Pancreas (tissue), 10 donors: ENCODE data around the gene CLEC3B. TPM values are rescaled to one million over a fixed set of nuclear protein-coding genes. Genes with fewer than 3 reads are reported as not detected.

ENCODE experiments used
- ATAC-seq, 4 donors: fragments of 200-7000 bp; cut with Tn5 transposase; one replicate each; pipeline versions ENCODE4 v1.8.0 to v1.9.1; 2020; ENCODE audit warnings: mild to moderate bottlenecking in 4 of 4, moderate library complexity in 4 of 4
- DNase-seq, 6 donors: peaks; one replicate each; pipeline ENCODE4 v3.0.0-alpha.2; 2020
- FAIRE-seq: peaks from 2 replicates; lab custom pipeline; 2012; peaks lifted over from hg19 to GRCh38; lab: Jason Lieb, UNC
- H3K27ac ChIP-seq, 4 donors: fragments of 200-600 bp; sonication (generic); 1 replicate in 3 of 4; 2 replicates in 1 of 4; pipeline versions ENCODE4 v1.5.0 to v1.8.0; 2020
- H3K27me3 ChIP-seq, 4 donors: fragments of 200-600 bp; one replicate each; pipeline ENCODE4 v1.8.0; 2021
- H3K36me3 ChIP-seq, 3 donors: fragments of 200-600 bp; sonication (generic) in 1 of 3; one replicate each; pipeline versions ENCODE4 v1.5.0 to v1.8.0; 2020 to 2021
- H3K4me1 ChIP-seq, 3 donors: fragments of 200-600 bp; one replicate each; pipeline ENCODE4 v1.8.0; 2021
- H3K4me3 ChIP-seq, 4 donors: fragments of 200-600 bp; sonication (generic) in 2 of 4; one replicate each; pipeline versions ENCODE4 v1.5.0 to v1.8.0; 2020 to 2021
- H3K9me3 ChIP-seq, 4 donors: fragments of 200-600 bp; one replicate each; pipeline ENCODE4 v1.8.0; 2021
- WGBS, 2 donors: extraction: QIAGEN DNeasy Blood & Tissue Kit; methylation state at CpG; one replicate each; pipeline ENCODE4 v1.1.7; 2013; 5-methylcytosine and 5-hydroxymethylcytosine counted together
- intact Hi-C, 3 donors: fragments of 100-400 bp; cut with DNase I; formaldehyde crosslinking; loops; one replicate each; pipeline versions ENCODE4 v1.11.1 to v1.14.2; 2022
- polyA plus RNA-seq, 2 donors: library from polyadenylated mRNA; stranded (reverse); fragments of 200-250 nt; gene quantifications; one replicate each; pipeline ENCODE4 v1.2.3, GENCODE V29; 2013
- total RNA-seq, 6 donors: library from RNA; stranded (reverse); fragmentation: NEBNext Ultra II Directional in 4 of 6; extraction: Animal tissue kit (Norgen Biotek cat#: 25700) in 4 of 6; gene quantifications; one replicate each; pipeline versions ENCODE4 v1.2.1 to v1.2.4, GENCODE V29; 2021 to 2023
- TF ChIP-seq, protein P1 (sequence below), 4 donors: fragments of 200-600 bp; sonication (generic) in 3 of 4; IDR thresholded peaks; one replicate each; pipeline versions ENCODE4 v1.5.0 to v1.8.0; 2021; ENCODE audit warnings: antibody characterized with exemption in 4 of 4
- donor health status: healthy with polysubstance abuse.
- donor health status: DM: no; HTN: no; CAD: no; lungs with moderate emphysema.
- donor health status: DM: no; HTN: no; CAD: no.
- donor health status: control.
- donor health status: control.
- donor health status: Bipolar disorder and iron deficiency.
- donor health status: DM: yes; HTN: yes; CAD: no.
- donor health status: DM: no; HTN: no; CAD: no.
- donor health status: DM: no; HTN: no; CAD: no.
- donor health status: DM: yes; HTN: yes; CAD: no.

Gene CLEC3B, protein sequence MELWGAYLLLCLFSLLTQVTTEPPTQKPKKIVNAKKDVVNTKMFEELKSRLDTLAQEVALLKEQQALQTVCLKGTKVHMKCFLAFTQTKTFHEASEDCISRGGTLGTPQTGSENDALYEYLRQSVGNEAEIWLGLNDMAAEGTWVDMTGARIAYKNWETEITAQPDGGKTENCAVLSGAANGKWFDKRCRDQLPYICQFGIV
- total RNA-seq (10 to 100 TPM in 1 of 6 donors, 1 to 10 TPM in 5; 1.3 to 10.6 (median 5.5) TPM), polyA plus RNA-seq (10 to 100 TPM; 12.8 to 31.9 TPM)

DNA sequence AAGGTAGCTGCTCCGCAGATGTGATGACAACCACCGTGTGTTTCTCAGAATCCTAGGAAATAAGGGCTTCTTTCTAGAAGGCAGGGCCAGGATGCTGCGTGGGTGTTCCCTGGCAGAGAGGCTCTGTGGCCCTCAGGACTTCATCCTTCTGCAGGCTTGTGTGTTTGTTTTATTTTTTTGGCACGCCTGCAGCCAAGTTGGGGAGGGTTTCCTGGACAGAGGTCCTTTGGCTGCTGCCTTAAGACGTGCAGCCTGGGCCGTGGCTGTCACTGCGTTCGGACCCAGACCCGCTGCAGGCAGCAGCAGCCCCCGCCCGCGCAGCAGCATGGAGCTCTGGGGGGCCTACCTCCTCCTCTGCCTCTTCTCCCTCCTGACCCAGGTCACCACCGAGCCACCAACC lies at the start of gene CLEC3B:
Gene CLEC3B (plus strand): TSS at position 266 of the 400 bp plus-strand sequence. CDS start 60 bp downstream, at position 326.
- TF ChIP-seq, protein P1, sequence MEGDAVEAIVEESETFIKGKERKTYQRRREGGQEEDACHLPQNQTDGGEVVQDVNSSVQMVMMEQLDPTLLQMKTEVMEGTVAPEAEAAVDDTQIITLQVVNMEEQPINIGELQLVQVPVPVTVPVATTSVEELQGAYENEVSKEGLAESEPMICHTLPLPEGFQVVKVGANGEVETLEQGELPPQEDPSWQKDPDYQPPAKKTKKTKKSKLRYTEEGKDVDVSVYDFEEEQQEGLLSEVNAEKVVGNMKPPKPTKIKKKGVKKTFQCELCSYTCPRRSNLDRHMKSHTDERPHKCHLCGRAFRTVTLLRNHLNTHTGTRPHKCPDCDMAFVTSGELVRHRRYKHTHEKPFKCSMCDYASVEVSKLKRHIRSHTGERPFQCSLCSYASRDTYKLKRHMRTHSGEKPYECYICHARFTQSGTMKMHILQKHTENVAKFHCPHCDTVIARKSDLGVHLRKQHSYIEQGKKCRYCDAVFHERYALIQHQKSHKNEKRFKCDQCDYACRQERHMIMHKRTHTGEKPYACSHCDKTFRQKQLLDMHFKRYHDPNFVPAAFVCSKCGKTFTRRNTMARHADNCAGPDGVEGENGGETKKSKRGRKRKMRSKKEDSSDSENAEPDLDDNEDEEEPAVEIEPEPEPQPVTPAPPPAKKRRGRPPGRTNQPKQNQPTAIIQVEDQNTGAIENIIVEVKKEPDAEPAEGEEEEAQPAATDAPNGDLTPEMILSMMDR (IDR thresholded peaks at IDR 0.05), result no peak
- DNase-seq, result no peak
- H3K4me1 ChIP-seq, result peaks cover 0 to 2% (median 0%) of the 10 kb centered on the region in 3 donors
- H3K9me3 ChIP-seq, result no peaks in the 10 kb centered on the region
- peak in 3 of 4 donors; percentile 15 to 44 (median 32) for ATAC-seq
- intact Hi-C loops, result no loop called here
- FAIRE-seq, result no peak
- peaks cover 0 to 5% (median 0%) of the 10 kb centered on the region in 4 donors for H3K27me3 ChIP-seq
- H3K4me3 ChIP-seq, result no peak within 1 kb of the TSS
- no peak within 1 kb of the TSS for H3K27ac ChIP-seq
- WGBS, 2 donors, result 39 to 53% methylated on average over 13 of the region's 13 CpGs
- no peaks in the 10 kb centered on the region for H3K36me3 ChIP-seq

DNA sequence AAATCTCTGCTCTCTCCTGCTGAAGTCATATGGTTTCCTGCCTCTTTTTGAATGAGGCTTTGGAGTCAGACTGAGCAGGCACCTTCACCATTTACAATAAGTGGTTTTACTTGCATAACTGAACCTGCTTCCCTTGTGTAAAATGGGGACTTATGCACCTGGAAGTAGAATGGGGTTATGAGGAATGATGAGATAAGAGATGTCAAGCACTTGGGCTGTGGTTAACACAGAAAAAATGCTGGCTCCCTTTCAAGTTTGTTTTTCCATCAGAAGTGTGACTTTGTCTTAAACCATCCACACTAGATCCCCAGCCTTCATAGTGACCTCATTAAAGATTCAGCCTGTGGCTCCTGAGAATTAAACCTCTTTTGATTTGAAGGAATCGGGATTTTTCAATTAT lies 44.9 kb upstream of the CLEC3B start:
- no peaks in the 10 kb centered on the region for H3K9me3 ChIP-seq
- 52 to 56% methylated on average over 1 of the region's 1 CpG for WGBS, 2 donors
- peak overlapping the region in 1 of 4 donors; percentile 37 for H3K27ac ChIP-seq
- TF ChIP-seq, protein P1 (IDR thresholded peaks at IDR 0.05), result no peak
- intact Hi-C loops, result no loop called here
- H3K36me3 ChIP-seq, result no peaks in the 10 kb centered on the region
- H3K27me3 ChIP-seq, result no peaks in the 10 kb centered on the region
- ATAC-seq (peak in 2 of 4 donors; percentile 16 to 33), DNase-seq (no peak), FAIRE-seq (no peak)
- no peak overlapping the region for H3K4me3 ChIP-seq
- H3K4me1 ChIP-seq, result peaks cover 38 to 45% (median 39%) of the 10 kb centered on the region in 3 donors

DNA sequence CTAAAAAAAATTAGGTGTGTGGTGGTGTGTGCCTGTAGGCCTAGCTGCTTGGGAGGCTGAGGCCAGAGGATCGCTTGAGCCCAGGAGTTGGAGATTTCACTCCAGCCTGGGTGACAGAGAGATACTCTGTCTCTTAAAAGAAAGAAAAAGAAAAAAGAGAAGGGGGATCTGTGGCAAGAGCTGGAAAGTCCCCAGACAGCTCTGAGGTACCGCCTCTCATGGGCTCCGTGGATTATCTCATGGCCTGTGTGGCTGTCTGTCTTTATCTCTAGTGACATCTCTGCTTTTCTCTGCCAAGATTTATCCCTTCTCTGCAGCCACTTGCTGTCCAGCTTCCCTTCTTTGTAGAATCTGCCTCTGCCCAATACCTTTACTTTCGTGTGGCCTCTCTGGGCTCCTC lies 44.4 kb upstream of the CLEC3B start:
- no peaks in the 10 kb centered on the region for H3K9me3 ChIP-seq
- FAIRE-seq (no peak), ATAC-seq (no peak), DNase-seq (no peak)
- peak overlapping the region in 1 of 4 donors; percentile 37 for H3K27ac ChIP-seq
- H3K4me1 ChIP-seq, result peaks cover 38 to 45% (median 39%) of the 10 kb centered on the region in 3 donors
- TF ChIP-seq, protein P1 (IDR thresholded peaks at IDR 0.05), result no peak
- no peaks in the 10 kb centered on the region for H3K27me3 ChIP-seq
- no peaks in the 10 kb centered on the region for H3K36me3 ChIP-seq
- WGBS, 2 donors, result 83 to 88% methylated on average over 4 of the region's 4 CpGs
- intact Hi-C loops, result no loop called here
- no peak overlapping the region for H3K4me3 ChIP-seq

DNA sequence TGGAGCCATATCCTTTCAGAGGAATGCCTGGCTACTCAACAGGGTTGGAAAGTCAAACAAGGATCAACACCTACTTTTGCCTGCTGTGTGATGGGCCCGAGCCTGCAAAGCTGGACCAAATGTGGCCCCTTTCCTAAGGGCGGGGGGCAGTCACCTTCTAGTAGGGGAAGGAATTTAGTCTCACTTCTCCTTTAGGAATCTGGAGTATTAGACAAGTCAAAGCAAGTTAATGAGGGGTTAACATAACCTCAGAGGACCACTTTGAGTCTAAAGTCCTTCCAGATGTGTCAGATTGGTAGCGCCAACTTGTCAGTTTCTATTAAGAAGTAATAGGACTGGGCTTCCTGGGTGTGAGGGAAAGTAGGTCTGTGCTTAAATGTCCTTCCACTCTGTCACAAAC lies 43.3 kb upstream of the CLEC3B start:
- TF ChIP-seq, protein P1 (IDR thresholded peaks at IDR 0.05), result no peak
- DNase-seq (no peak), FAIRE-seq (no peak), ATAC-seq (peak in 1 of 4 donors; percentile 16)
- Histone ChIP-seq H3K36me3 (no peaks in the 10 kb centered on the region), H3K9me3 (no peaks in the 10 kb centered on the region), H3K27ac (peak overlapping the region in 2 of 4 donors; percentile 46 to 76), H3K27me3 (no peaks in the 10 kb centered on the region), H3K4me3 (no peak overlapping the region), H3K4me1 (peaks cover 29 to 35% (median 30%) of the 10 kb centered on the region in 3 donors)
- WGBS, 2 donors, result 79 to 81% methylated on average over 3 of the region's 3 CpGs
- intact Hi-C loops, result no loop called here

DNA sequence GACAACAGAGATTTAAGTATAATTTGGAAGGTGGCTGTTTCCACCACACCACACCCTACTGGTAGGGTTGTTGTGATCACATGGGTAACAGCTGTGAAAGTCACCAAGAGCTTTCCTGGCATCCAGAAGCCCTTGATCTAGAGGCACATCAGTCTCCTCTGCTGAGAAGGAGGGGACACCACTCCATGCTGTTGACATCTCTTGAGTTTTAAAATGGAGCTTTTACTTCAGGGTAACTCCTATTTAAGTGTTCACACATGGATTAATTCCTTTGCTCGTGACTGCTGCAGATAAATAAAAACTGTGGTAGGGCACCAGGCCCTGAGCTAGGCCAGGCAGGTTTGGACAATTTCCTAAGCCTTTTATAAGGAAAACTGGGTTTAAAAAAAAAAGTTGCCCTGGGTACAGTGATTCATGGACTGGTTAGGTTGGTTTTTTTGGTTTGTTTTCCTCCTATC lies 42.6 kb upstream of the CLEC3B start:
- DNase-seq (no peak), FAIRE-seq (no peak), ATAC-seq (peak; percentile 69 to 72 (median 70))
- Histone ChIP-seq H3K4me3 (no peak overlapping the region), H3K9me3 (no peaks in the 10 kb centered on the region), H3K4me1 (peaks cover 29 to 30% (median 29%) of the 10 kb centered on the region in 3 donors), H3K27me3 (no peaks in the 10 kb centered on the region), H3K36me3 (no peaks in the 10 kb centered on the region), H3K27ac (peak overlapping the region in 3 of 4 donors; percentile 18 to 76 (median 46))
- TF ChIP-seq, protein P1 (IDR thresholded peaks at IDR 0.05), result no peak
- 16 to 27% methylated on average over 1 of the region's 1 CpG for WGBS, 2 donors
- intact Hi-C loops, result no loop called here
